ENCODE data around the gene TBC1D10B.

TBC1D10B gene

DNA sequence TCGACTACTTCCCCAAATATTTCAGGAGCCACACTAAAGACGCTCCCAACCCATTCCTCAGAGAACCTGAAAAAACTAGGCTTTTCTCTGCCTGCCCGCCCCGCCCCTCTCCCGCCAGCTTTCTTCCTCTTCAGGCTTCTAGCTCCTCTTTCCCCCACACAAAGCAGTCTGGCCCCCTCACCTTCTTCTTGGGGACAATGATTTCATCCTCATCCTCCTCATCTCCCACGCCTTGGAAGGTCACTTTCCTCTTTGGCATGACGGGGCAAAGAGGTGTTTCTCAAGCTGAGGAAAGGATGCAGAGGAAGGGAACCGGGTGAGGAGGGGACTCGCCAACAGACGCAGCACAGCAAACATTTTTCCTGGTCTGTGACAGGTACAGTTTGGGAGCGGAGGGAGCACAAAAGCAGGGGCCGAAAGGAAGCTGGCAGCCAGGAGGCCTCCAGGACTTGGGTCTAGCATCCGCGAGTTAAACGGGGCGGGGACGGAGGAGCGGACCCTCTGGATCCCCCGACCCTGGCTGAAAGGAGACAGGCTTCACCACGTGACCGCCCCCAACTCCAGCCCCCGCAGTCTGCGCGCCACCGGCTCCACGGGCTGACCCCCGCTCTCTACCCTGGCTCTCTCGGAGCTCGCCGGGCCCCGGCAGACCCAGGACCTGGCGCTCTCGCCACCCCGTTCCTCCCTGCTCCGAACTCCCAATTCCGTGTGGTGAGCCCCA lies 15.7 kb downstream of the TBC1D10B start:
- TF ChIP-seq, protein P1, sequence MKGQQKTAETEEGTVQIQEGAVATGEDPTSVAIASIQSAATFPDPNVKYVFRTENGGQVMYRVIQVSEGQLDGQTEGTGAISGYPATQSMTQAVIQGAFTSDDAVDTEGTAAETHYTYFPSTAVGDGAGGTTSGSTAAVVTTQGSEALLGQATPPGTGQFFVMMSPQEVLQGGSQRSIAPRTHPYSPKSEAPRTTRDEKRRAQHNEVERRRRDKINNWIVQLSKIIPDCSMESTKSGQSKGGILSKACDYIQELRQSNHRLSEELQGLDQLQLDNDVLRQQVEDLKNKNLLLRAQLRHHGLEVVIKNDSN (IDR thresholded peaks at IDR 0.05), result peak; percentile 57
- TF ChIP-seq, protein P2, sequence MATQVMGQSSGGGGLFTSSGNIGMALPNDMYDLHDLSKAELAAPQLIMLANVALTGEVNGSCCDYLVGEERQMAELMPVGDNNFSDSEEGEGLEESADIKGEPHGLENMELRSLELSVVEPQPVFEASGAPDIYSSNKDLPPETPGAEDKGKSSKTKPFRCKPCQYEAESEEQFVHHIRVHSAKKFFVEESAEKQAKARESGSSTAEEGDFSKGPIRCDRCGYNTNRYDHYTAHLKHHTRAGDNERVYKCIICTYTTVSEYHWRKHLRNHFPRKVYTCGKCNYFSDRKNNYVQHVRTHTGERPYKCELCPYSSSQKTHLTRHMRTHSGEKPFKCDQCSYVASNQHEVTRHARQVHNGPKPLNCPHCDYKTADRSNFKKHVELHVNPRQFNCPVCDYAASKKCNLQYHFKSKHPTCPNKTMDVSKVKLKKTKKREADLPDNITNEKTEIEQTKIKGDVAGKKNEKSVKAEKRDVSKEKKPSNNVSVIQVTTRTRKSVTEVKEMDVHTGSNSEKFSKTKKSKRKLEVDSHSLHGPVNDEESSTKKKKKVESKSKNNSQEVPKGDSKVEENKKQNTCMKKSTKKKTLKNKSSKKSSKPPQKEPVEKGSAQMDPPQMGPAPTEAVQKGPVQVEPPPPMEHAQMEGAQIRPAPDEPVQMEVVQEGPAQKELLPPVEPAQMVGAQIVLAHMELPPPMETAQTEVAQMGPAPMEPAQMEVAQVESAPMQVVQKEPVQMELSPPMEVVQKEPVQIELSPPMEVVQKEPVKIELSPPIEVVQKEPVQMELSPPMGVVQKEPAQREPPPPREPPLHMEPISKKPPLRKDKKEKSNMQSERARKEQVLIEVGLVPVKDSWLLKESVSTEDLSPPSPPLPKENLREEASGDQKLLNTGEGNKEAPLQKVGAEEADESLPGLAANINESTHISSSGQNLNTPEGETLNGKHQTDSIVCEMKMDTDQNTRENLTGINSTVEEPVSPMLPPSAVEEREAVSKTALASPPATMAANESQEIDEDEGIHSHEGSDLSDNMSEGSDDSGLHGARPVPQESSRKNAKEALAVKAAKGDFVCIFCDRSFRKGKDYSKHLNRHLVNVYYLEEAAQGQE (IDR thresholded peaks at IDR 0.05; ENCODE audit: low read depth), result no peak
- TF ChIP-seq ZBTB7A (IDR thresholded peaks at IDR 0.05; ENCODE audit: low read depth), result peak; percentile 50

DNA sequence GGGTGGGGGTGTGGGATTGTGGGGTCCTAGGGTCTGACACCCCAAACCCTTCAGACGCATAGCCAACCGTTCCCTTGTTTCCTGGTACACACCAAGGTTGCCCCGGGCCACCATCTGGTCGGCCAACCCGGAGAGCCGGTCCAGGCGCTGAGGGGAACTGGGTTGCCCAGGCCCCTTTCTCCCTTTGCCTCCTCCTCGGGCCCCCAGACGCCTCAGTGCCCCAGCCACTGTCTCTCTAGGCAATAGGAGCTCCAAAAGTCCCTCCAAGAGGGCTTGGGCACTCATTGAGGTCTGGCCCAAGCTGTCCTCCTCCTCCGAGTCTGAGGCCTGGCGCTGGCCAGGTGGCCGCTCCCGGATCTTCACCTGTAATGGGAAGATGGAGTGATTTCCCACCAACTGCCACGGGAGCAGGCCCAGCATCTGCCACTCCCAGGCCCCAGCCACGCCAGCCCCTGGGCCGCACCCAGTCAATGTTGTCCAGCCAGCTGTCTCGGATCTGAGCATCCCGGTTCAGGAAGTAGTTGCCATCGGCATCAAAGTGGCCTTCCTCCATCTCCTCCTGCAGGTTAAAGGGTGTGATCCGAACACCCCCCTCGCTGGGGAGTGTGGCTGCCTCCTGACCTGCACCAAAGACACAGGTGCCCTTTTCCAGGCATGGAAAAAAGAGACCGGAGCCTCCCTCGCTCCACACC lies 16.7 kb downstream of the TBC1D10B start:
- TF ChIP-seq, protein P3, sequence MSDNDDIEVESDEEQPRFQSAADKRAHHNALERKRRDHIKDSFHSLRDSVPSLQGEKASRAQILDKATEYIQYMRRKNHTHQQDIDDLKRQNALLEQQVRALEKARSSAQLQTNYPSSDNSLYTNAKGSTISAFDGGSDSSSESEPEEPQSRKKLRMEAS (IDR thresholded peaks at IDR 0.05), result no peak
- TF ChIP-seq FOXM1 (IDR thresholded peaks at IDR 0.05; ENCODE audit: borderline replicate concordance, low read depth) (no peak), RAD21 (IDR thresholded peaks at IDR 0.05; ENCODE audit: low read depth) (no peak), CREB1 (IDR thresholded peaks at IDR 0.05; ENCODE audit: low read depth) (no peak), CEBPB (IDR thresholded peaks at IDR 0.05) (no peak)

DNA sequence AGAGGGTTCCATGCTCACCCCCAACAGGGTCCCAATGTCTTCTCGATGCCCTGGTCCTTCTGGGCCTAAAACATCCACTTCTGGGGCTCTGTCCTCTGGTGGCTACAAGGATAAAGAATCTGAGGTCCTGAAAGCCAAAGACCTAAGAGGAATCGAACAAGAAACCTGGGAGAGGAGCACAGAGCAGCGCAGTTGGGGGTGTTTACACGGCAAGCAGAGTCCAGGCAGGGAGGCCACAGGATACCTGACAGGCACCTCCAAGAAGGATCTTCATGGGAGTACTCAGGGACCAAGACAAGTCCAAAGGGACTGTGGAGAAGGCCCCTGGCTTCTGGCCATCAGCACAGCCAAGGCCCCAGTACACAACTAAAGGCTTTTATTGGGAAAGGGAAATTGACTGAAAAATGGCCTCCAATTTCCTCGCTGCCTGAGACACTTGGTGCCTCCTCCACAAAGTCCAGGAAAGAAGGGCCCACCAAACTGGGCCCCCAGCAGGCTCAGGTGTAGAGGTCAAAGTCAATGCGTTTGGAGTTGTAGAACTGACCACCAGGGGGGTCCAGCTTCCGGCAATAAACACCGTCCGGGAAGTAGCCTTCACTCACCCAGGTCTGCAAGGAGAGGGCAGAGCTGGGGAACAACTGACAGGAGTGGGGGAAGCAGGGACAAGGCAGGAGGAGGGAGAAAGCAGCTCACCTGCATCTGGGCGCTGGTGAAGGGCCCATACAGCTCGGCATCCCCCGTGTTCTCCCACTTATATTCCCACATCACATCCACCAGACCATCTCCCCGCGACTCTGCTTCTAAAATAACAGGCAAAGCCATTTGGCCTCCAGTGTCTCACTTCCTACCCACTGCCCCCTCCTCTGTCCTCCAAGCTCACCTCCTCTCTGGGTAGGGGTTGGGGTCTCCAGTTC lies 17.5 kb downstream of the TBC1D10B start:
- TF ChIP-seq CEBPB (IDR thresholded peaks at IDR 0.05), result no peak
- no peak for TF ChIP-seq RAD21 (IDR thresholded peaks at IDR 0.05; ENCODE audit: low read depth)
- TF ChIP-seq FOXM1 (IDR thresholded peaks at IDR 0.05; ENCODE audit: borderline replicate concordance, low read depth), result no peak
- TF ChIP-seq, protein P2 (IDR thresholded peaks at IDR 0.05; ENCODE audit: low read depth), result no peak
- TF ChIP-seq, protein P3 (IDR thresholded peaks at IDR 0.05), result no peak
- TF ChIP-seq ZBTB7A (IDR thresholded peaks at IDR 0.05; ENCODE audit: low read depth), result no peak
- no peak for TF ChIP-seq CREB1 (IDR thresholded peaks at IDR 0.05; ENCODE audit: low read depth)
- no peak for TF ChIP-seq EGR1 (IDR thresholded peaks at IDR 0.05)
- no peak for TF ChIP-seq TEAD4 (IDR thresholded peaks at IDR 0.05)

DNA sequence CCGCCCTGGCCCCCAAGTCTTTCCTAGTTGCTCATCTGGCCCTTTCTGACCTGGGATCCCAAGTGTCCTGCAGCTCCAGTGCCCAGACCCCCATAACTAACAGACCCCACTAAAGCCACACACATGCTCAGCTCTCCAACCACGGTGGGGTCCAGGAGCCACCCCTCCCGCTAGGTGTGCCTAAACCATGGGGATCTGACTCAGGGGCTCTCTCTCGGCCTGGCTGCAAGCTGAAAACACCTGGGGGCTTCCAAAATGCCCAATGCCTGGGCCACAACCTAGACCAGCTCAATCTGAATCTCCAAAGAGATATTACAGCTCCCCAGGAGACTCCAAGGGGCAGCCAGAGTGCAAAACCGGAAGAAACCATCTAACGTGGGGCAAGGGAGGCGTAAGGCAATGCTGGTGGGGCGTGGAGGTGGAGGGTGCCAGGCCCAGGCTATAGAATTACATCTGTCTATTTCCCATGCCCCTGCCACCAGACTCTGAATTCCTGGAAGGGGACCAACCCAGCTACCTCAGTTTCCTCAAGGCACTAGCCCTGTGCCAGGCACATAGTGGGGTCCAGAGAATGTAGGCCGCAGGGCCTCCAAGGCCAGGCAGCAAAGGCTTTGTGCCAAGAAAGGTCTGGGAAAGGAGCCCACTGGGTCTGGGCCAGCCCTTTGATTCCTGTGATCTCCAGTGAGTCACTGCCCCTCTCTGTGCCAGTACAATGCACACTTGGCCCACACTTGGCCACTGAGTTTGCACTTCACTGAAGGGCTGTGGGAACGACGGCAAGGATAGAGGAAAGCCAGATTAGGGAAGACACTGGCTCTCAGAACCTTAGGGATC lies 18.5 kb downstream of the TBC1D10B start:
- TF ChIP-seq TEAD4 (IDR thresholded peaks at IDR 0.05) (peak; percentile 68), CREB1 (IDR thresholded peaks at IDR 0.05; ENCODE audit: low read depth) (no peak), RAD21 (IDR thresholded peaks at IDR 0.05; ENCODE audit: low read depth) (no peak; the same call in 1 of the 2 replicates), FOXM1 (IDR thresholded peaks at IDR 0.05; ENCODE audit: borderline replicate concordance, low read depth) (0 out of 2 replicates have a peak, but pooled peaks have one; percentile 58), CEBPB (IDR thresholded peaks at IDR 0.05) (no peak), NFIC (IDR thresholded peaks at IDR 0.05) (peak; percentile 99), TAF1 (IDR thresholded peaks at IDR 0.05; ENCODE audit: low read depth) (no peak), ZBTB7A (IDR thresholded peaks at IDR 0.05; ENCODE audit: low read depth) (no peak; the same call in 1 of the 2 replicates), EP300 (IDR thresholded peaks at IDR 0.05; ENCODE audit: borderline replicate concordance) (peak; percentile 89), TCF12 (IDR thresholded peaks at IDR 0.05; ENCODE audit: low read depth) (peak; percentile 90), YY1 (IDR thresholded peaks at IDR 0.05; ENCODE audit: low read depth) (0 out of 2 replicates have a peak, but pooled peaks have one; percentile 5)
- TF ChIP-seq, protein P3 (IDR thresholded peaks at IDR 0.05), result 0 out of 2 replicates have a peak, but pooled peaks have one; percentile 60

DNA sequence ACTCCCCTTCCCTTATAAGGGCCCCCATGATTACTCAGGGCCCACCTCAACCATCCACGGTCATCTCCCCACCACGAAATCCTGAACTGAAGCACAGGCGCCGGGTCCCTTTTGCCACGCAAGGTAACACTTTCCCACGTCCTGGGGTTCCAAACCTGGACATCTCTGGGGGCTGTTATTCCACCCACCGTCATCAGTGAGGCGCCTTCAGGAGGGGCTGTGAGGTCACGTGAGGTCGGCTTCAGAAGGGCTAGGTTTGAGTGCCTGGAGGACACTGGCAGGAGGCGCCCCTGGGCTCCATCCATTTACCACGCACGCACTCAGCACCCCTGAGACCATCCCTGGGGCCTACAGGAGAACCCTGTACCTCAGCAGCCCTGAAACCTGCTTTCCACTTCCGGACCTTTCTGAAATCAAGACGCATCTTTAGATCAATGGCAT lies 19.3 kb downstream of the TBC1D10B start:
- no peak for TF ChIP-seq TCF12 (IDR thresholded peaks at IDR 0.05; ENCODE audit: low read depth)
- TF ChIP-seq, protein P1 (IDR thresholded peaks at IDR 0.05), result no peak

Data from Ishikawa (cell line).